PFSK-1 (cell line): Measurements from ENCODE around the gene BANP.

ENCODE experiments used
- POLR2AphosphoS5 ChIP-seq: IDR thresholded peaks from 2 replicates; pipeline ENCODE4 v1.6.1; 2012; ENCODE audit warnings: low read depth, mild to moderate bottlenecking, control low read depth, low read length, moderate library complexity
- TAF1 ChIP-seq: IDR thresholded peaks from 2 replicates; pipeline ENCODE4 v1.6.1; 2012; ENCODE audit warnings: low read length, control low read depth, borderline replicate concordance; ENCODE audit not compliant: insufficient read depth

- TF ChIP-seq TAF1 (no peak), POLR2AphosphoS5 (no peak)
Observed at GRCh38 chr16:87979352-87979751, 28.1 kb downstream of the BANP start.
